Liver (tissue), 9 donors: ENCODE measurements around the gene POU2AF3. TPM values are rescaled to one million over a fixed set of nuclear protein-coding genes. Genes with fewer than 3 reads are reported as not detected.

Experiments used
- DNase-seq: peaks from one replicate; pipeline ENCODE4 v3.0.0-alpha.2; 2017; ENCODE audit warnings: low spot score
- H3K27ac ChIP-seq, 2 donors: one replicate each; pipeline ENCODE4 v1.7.0; 2013; ENCODE audit warnings: inconsistent platforms in 2 of 2, low read length in 2 of 2, control low read depth in 1 of 2, low read depth in 1 of 2, mild to moderate bottlenecking in 1 of 2
- H3K27me3 ChIP-seq, 4 donors: one replicate each; pipeline versions ENCODE4 v1.6.1 to v1.7.0; 2013; ENCODE audit warnings: low read length in 3 of 4, inconsistent platforms in 1 of 4, mild to moderate bottlenecking in 1 of 4, moderate library complexity in 1 of 4; ENCODE audit not compliant: control insufficient read depth in 4 of 4, insufficient read depth in 4 of 4
- H3K36me3 ChIP-seq, 4 donors: one replicate each; pipeline versions ENCODE4 v1.6.1 to v1.7.0; 2013; ENCODE audit warnings: low read length in 3 of 4, mild to moderate bottlenecking in 3 of 4, low read depth in 1 of 4, moderate library complexity in 1 of 4; ENCODE audit not compliant: control insufficient read depth in 4 of 4, insufficient read depth in 3 of 4
- H3K4me1 ChIP-seq, 4 donors: one replicate each; pipeline versions ENCODE4 v1.6.1 to v1.7.0; 2013; ENCODE audit warnings: low read length in 3 of 4, mild to moderate bottlenecking in 3 of 4, moderate library complexity in 1 of 4; ENCODE audit not compliant: control insufficient read depth in 4 of 4, insufficient read depth in 4 of 4
- H3K4me3 ChIP-seq, 3 donors: one replicate each; pipeline versions ENCODE4 v1.6.1 to v1.7.0; 2013; ENCODE audit warnings: low read length in 3 of 3, control low read depth in 1 of 3, low read depth in 1 of 3, mild to moderate bottlenecking in 1 of 3
- H3K9ac ChIP-seq, 2 donors: one replicate each; pipeline ENCODE4 v1.7.0; 2013; ENCODE audit warnings: low read length in 2 of 2, mild to moderate bottlenecking in 2 of 2, moderate library complexity in 2 of 2, control low read depth in 1 of 2, low read depth in 1 of 2
- H3K9me3 ChIP-seq, 4 donors: one replicate each; pipeline versions ENCODE4 v1.6.1 to v1.7.0; 2013; ENCODE audit warnings: low read length in 3 of 4; ENCODE audit not compliant: control insufficient read depth in 4 of 4
- EGR1 ChIP-seq, 2 donors: IDR thresholded peaks; 2 replicates each; pipeline ENCODE4 v1.6.1; 2016 to 2018; ENCODE audit warnings: antibody characterized with exemption in 2 of 2, low read depth in 2 of 2
- FOXA1 ChIP-seq: IDR thresholded peaks from 2 replicates; pipeline ENCODE4 v1.6.1; 2016; ENCODE audit warnings: antibody characterized with exemption
- FOXA2 ChIP-seq: IDR thresholded peaks from 2 replicates; pipeline ENCODE4 v1.6.1; 2016; ENCODE audit warnings: antibody characterized with exemption
- GABPA ChIP-seq, 2 donors: IDR thresholded peaks in 1 of 2; conservative IDR thresholded peaks in 1 of 2; 2 replicates each; pipeline ENCODE4 v1.6.1; 2016; ENCODE audit warnings: antibody characterized with exemption in 2 of 2, mild to moderate bottlenecking in 1 of 2, moderate library complexity in 1 of 2
- HNF4A ChIP-seq, 2 donors: conservative IDR thresholded peaks; 2 replicates each; pipeline ENCODE4 v1.6.1; 2016; ENCODE audit warnings: antibody characterized with exemption in 2 of 2, mild to moderate bottlenecking in 2 of 2
- HNF4G ChIP-seq: IDR thresholded peaks from 2 replicates; pipeline ENCODE4 v1.6.1; 2016; ENCODE audit warnings: antibody characterized with exemption
- JUND ChIP-seq, 2 donors: IDR thresholded peaks; 2 replicates each; pipeline ENCODE4 v1.6.1; 2016; ENCODE audit warnings: antibody characterized with exemption in 2 of 2
- NR2F2 ChIP-seq: IDR thresholded peaks from 2 replicates; pipeline ENCODE4 v1.6.1; 2016; ENCODE audit warnings: antibody characterized with exemption
- RAD21 ChIP-seq, 2 donors: IDR thresholded peaks; 2 replicates each; pipeline ENCODE4 v1.6.1; 2016; ENCODE audit warnings: antibody characterized with exemption in 2 of 2, mild to moderate bottlenecking in 2 of 2
- RXRA ChIP-seq, 2 donors: IDR thresholded peaks; 2 replicates each; pipeline ENCODE4 v1.6.1; 2017 to 2018; ENCODE audit warnings: antibody characterized with exemption in 2 of 2, mild to moderate bottlenecking in 1 of 2
- SP1 ChIP-seq: IDR thresholded peaks from 2 replicates; pipeline ENCODE4 v1.6.1; 2018; ENCODE audit warnings: antibody characterized with exemption, mild to moderate bottlenecking
- TAF1 ChIP-seq: conservative IDR thresholded peaks from 2 replicates; pipeline ENCODE4 v1.6.1; 2016; ENCODE audit warnings: antibody characterized with exemption, mild to moderate bottlenecking
- YY1 ChIP-seq: IDR thresholded peaks from 2 replicates; pipeline ENCODE4 v1.6.1; 2016; ENCODE audit warnings: antibody characterized with exemption, mild to moderate bottlenecking
- WGBS: extraction: QIAGEN DNeasy Blood & Tissue Kit; methylation state at CpG from one replicate; pipeline ENCODE4 v1.1.7; 2013; 5-methylcytosine and 5-hydroxymethylcytosine counted together
- polyA plus RNA-seq, 2 donors: library from polyadenylated mRNA; stranded (reverse) in 1 of 2; unstranded in 1 of 2; fragments of 200-250 nt in 1 of 2; fragments of >200 nt in 1 of 2; fragmentation: Nextera tagmentation in 1 of 2; extraction: Ambion mirVana in 1 of 2; gene quantifications; one replicate each; pipeline versions ENCODE4 v1.2.1 to v1.2.3, GENCODE V29; 2013 to 2015
- total RNA-seq, 2 donors: library from RNA; depleted of rRNA; stranded (reverse); fragments of >200 nt; gene quantifications; one replicate each; pipeline ENCODE4 v1.2.3, GENCODE V29; 2014
- TF ChIP-seq, protein P1 (sequence below): IDR thresholded peaks from 2 replicates; pipeline ENCODE4 v1.6.1; 2016; ENCODE audit warnings: antibody characterized with exemption, mild to moderate bottlenecking
- TF ChIP-seq, protein P2 (sequence below): fragments of 150-350 bp; IDR thresholded peaks from 2 replicates; pipeline ENCODE4 v1.5.1; 2017; ENCODE audit warnings: improper control_type of control experiment, low read depth, low read length; ENCODE audit not compliant: missing input control
- TF ChIP-seq, protein P3 (sequence below): IDR thresholded peaks from 2 replicates; pipeline ENCODE4 v1.6.1; 2016; ENCODE audit warnings: antibody characterized with exemption
- TF ChIP-seq, protein P4 (sequence below): IDR thresholded peaks from 2 replicates; pipeline ENCODE4 v1.6.1; 2016; ENCODE audit warnings: antibody characterized with exemption
- TF ChIP-seq, protein P5 (sequence below): IDR thresholded peaks from 2 replicates; pipeline ENCODE4 v1.6.1; 2016; ENCODE audit warnings: antibody characterized with exemption
- donor health status: healthy.
- donor health status: healthy.
- donor health status: healthy.
- donor health status: healthy.
- donor health status: healthy.

Gene POU2AF3
- total and polyA plus RNA-seq, 4 donors: 0.17 to 0.68 (median 0.49) TPM

DNA sequence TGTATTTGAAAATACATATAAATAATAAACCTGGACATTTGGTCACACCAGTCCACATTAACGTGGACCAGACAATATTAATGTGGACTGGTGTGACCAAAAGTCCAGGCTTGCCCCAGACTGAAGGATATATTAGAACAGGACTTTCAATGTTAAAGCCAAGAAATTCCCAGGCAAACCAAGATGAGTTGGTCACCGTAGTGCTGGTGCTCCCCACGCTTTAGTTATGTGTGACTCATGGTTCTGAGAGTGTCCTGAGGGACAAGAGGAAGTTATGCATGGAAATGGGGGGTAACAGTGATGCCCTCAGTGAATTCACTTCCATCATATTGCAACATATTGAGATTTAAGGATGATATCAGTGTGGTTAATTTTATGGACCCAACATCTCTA is 49.4 kb downstream of the POU2AF3 start:
- Histone ChIP-seq H3K36me3 (no peaks in the 10 kb centered on the region), H3K9ac (no peak overlapping the region), H3K27me3 (no peaks in the 10 kb centered on the region), H3K27ac (no peak overlapping the region), H3K4me1 (peaks cover 0 to 6% (median 1%) of the 10 kb centered on the region in 4 donors), H3K4me3 (no peak overlapping the region), H3K9me3 (no peaks in the 10 kb centered on the region)
- TF ChIP-seq, protein P1, sequence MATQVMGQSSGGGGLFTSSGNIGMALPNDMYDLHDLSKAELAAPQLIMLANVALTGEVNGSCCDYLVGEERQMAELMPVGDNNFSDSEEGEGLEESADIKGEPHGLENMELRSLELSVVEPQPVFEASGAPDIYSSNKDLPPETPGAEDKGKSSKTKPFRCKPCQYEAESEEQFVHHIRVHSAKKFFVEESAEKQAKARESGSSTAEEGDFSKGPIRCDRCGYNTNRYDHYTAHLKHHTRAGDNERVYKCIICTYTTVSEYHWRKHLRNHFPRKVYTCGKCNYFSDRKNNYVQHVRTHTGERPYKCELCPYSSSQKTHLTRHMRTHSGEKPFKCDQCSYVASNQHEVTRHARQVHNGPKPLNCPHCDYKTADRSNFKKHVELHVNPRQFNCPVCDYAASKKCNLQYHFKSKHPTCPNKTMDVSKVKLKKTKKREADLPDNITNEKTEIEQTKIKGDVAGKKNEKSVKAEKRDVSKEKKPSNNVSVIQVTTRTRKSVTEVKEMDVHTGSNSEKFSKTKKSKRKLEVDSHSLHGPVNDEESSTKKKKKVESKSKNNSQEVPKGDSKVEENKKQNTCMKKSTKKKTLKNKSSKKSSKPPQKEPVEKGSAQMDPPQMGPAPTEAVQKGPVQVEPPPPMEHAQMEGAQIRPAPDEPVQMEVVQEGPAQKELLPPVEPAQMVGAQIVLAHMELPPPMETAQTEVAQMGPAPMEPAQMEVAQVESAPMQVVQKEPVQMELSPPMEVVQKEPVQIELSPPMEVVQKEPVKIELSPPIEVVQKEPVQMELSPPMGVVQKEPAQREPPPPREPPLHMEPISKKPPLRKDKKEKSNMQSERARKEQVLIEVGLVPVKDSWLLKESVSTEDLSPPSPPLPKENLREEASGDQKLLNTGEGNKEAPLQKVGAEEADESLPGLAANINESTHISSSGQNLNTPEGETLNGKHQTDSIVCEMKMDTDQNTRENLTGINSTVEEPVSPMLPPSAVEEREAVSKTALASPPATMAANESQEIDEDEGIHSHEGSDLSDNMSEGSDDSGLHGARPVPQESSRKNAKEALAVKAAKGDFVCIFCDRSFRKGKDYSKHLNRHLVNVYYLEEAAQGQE: no peak
- TF ChIP-seq GABPA (IDR thresholded peaks at IDR 0.05 in 1 of 2, conservative IDR thresholded peaks at IDR 0.05 in 1 of 2) (no peak), NR2F2 (no peak), FOXA1 (no peak), TAF1 (no peak), YY1 (no peak), EGR1 (IDR thresholded peaks at IDR 0.05; ENCODE audit: low read depth in 2 of 2) (no peak), JUND (IDR thresholded peaks at IDR 0.05) (no peak), RAD21 (IDR thresholded peaks at IDR 0.05) (no peak), SP1 (no peak), RXRA (IDR thresholded peaks at IDR 0.05) (no peak), FOXA2 (no peak), HNF4A (conservative IDR thresholded peaks at IDR 0.05) (no peak), HNF4G (no peak)
- TF ChIP-seq, protein P2, sequence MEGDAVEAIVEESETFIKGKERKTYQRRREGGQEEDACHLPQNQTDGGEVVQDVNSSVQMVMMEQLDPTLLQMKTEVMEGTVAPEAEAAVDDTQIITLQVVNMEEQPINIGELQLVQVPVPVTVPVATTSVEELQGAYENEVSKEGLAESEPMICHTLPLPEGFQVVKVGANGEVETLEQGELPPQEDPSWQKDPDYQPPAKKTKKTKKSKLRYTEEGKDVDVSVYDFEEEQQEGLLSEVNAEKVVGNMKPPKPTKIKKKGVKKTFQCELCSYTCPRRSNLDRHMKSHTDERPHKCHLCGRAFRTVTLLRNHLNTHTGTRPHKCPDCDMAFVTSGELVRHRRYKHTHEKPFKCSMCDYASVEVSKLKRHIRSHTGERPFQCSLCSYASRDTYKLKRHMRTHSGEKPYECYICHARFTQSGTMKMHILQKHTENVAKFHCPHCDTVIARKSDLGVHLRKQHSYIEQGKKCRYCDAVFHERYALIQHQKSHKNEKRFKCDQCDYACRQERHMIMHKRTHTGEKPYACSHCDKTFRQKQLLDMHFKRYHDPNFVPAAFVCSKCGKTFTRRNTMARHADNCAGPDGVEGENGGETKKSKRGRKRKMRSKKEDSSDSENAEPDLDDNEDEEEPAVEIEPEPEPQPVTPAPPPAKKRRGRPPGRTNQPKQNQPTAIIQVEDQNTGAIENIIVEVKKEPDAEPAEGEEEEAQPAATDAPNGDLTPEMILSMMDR: no peak
- TF ChIP-seq, protein P3, sequence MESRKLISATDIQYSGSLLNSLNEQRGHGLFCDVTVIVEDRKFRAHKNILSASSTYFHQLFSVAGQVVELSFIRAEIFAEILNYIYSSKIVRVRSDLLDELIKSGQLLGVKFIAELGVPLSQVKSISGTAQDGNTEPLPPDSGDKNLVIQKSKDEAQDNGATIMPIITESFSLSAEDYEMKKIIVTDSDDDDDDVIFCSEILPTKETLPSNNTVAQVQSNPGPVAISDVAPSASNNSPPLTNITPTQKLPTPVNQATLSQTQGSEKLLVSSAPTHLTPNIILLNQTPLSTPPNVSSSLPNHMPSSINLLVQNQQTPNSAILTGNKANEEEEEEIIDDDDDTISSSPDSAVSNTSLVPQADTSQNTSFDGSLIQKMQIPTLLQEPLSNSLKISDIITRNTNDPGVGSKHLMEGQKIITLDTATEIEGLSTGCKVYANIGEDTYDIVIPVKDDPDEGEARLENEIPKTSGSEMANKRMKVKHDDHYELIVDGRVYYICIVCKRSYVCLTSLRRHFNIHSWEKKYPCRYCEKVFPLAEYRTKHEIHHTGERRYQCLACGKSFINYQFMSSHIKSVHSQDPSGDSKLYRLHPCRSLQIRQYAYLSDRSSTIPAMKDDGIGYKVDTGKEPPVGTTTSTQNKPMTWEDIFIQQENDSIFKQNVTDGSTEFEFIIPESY: no peak
- TF ChIP-seq, protein P4, sequence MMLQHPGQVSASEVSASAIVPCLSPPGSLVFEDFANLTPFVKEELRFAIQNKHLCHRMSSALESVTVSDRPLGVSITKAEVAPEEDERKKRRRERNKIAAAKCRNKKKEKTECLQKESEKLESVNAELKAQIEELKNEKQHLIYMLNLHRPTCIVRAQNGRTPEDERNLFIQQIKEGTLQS: no peak
- TF ChIP-seq, protein P5, sequence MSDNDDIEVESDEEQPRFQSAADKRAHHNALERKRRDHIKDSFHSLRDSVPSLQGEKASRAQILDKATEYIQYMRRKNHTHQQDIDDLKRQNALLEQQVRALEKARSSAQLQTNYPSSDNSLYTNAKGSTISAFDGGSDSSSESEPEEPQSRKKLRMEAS: no peak
- WGBS: 91% methylated on average over 3 of the region's 3 CpGs
- DNase-seq: no peak
